Breast epithelium (tissue), 4 donors: ENCODE measurements around the gene UBR2. TPM values are rescaled to one million over a fixed set of nuclear protein-coding genes. Genes with fewer than 3 reads are reported as not detected.

Source experiments
- DNase-seq, 2 donors: peaks; one replicate each; pipeline ENCODE4 v3.0.0-alpha.2; 2019; ENCODE audit warnings: low spot score in 2 of 2
- H3K27ac ChIP-seq, 2 donors: fragments of 200-600 bp; sonication (generic) in 1 of 2; one replicate each; pipeline ENCODE4 v1.5.1; 2016 to 2019; ENCODE audit warnings: mild to moderate bottlenecking in 1 of 2
- H3K27me3 ChIP-seq, 2 donors: fragments of 200-600 bp; sonication (generic) in 1 of 2; one replicate each; pipeline versions ENCODE4 v1.5.1 to v1.6.0; 2017 to 2019; ENCODE audit warnings: control low read depth in 1 of 2, mild to moderate bottlenecking in 1 of 2
- H3K36me3 ChIP-seq: fragments of 200-600 bp; one replicate; pipeline ENCODE4 v1.5.1; 2019
- H3K4me1 ChIP-seq, 2 donors: fragments of 200-600 bp; sonication (generic); one replicate each; pipeline ENCODE4 v1.5.1; 2016 to 2019; ENCODE audit warnings: control low read depth in 1 of 2
- H3K4me3 ChIP-seq, 3 donors: fragments of 200-600 bp; sonication (generic); 1 replicate in 2 of 3; 2 replicates in 1 of 3; pipeline ENCODE4 v1.5.1; 2016 to 2019; ENCODE audit warnings: mild to moderate bottlenecking in 3 of 3, moderate library complexity in 2 of 3
- H3K9me3 ChIP-seq, 2 donors: fragments of 200-600 bp; sonication (generic) in 1 of 2; one replicate each; pipeline ENCODE4 v1.5.1; 2016 to 2019; ENCODE audit warnings: control low read depth in 1 of 2
- CTCF ChIP-seq, 3 donors: fragments of 450-650 bp; IDR thresholded peaks; one replicate each; pipeline ENCODE4 v1.5.1; 2016 to 2017; ENCODE audit warnings: antibody characterized with exemption in 3 of 3, mild to moderate bottlenecking in 3 of 3, moderate library complexity in 3 of 3
- POLR2A ChIP-seq: fragments of 450-650 bp; IDR thresholded peaks from one replicate; pipeline ENCODE4 v1.6.1; 2016; ENCODE audit warnings: antibody characterized with exemption, mild to moderate bottlenecking, moderate library complexity
- POLR2AphosphoS5 ChIP-seq, 3 donors: sonication (generic); formaldehyde crosslinking; IDR thresholded peaks; one replicate each; pipeline ENCODE4 v1.6.1; 2017; ENCODE audit warnings: antibody characterized with exemption in 3 of 3
- intact Hi-C: fragments of 100-400 bp; cut with DNase I; formaldehyde crosslinking; loops from one replicate; pipeline ENCODE4 v1.15.1; 2023; ENCODE audit warnings: low total_unique reads
- total RNA-seq, 3 donors: library from RNA; depleted of rRNA; stranded (reverse); fragments of >200 nt; gene quantifications; one replicate each; pipeline ENCODE4 v1.1.0, GENCODE V29; 2016

The UBR2 gene
- total RNA-seq, 3 donors from 2014 or later: 33.8 to 46.2 (median 33.8) TPM

- no peak for DNase-seq
- Histone ChIP-seq H3K4me3 (no peak overlapping the region), H3K27ac (no peak overlapping the region), H3K9me3 (no peaks in the 10 kb centered on the region), H3K36me3 (peaks cover 9% of the 10 kb centered on the region), H3K4me1 (no peaks in the 10 kb centered on the region), H3K27me3 (no peaks in the 10 kb centered on the region)
- intact Hi-C loops: no loop called here
- TF ChIP-seq CTCF (IDR thresholded peaks at IDR 0.05): no peak
- no peak for TF ChIP-seq POLR2AphosphoS5 (IDR thresholded peaks at IDR 0.05)
- no peak for TF ChIP-seq POLR2A
Measured at GRCh38 chr6:42619963-42620362, 56.1 kb downstream of the UBR2 start.

GRCh38 chr6:42624601-42625000, 60.8 kb downstream of the UBR2 start:
- intact Hi-C loops: no loop called here
- no peaks in the 10 kb centered on the region for H3K27me3 ChIP-seq
- no peak overlapping the region for H3K27ac ChIP-seq
- H3K36me3 ChIP-seq: no peaks in the 10 kb centered on the region
- TF ChIP-seq POLR2A (no peak), POLR2AphosphoS5 (IDR thresholded peaks at IDR 0.05) (no peak), CTCF (IDR thresholded peaks at IDR 0.05) (no peak)
- H3K9me3 ChIP-seq: no peaks in the 10 kb centered on the region
- DNase-seq: no peak
- no peaks in the 10 kb centered on the region for H3K4me1 ChIP-seq
- no peak overlapping the region for H3K4me3 ChIP-seq

GRCh38 chr6:42627044-42627443, 63.2 kb downstream of the UBR2 start:
- Histone ChIP-seq H3K27ac (no peak overlapping the region), H3K9me3 (no peaks in the 10 kb centered on the region), H3K36me3 (no peaks in the 10 kb centered on the region), H3K4me1 (no peaks in the 10 kb centered on the region), H3K4me3 (no peak overlapping the region), H3K27me3 (no peaks in the 10 kb centered on the region)
- DNase-seq: no peak
- TF ChIP-seq CTCF (IDR thresholded peaks at IDR 0.05) (no peak), POLR2A (no peak), POLR2AphosphoS5 (IDR thresholded peaks at IDR 0.05) (no peak)
- intact Hi-C loops: no loop called here

- Histone ChIP-seq H3K27me3 (no peaks in the 10 kb centered on the region), H3K36me3 (no peaks in the 10 kb centered on the region), H3K4me1 (no peaks in the 10 kb centered on the region), H3K9me3 (no peaks in the 10 kb centered on the region), H3K27ac (no peak overlapping the region), H3K4me3 (no peak overlapping the region)
- DNase-seq: no peak
- intact Hi-C loops: no loop called here
- TF ChIP-seq POLR2AphosphoS5 (IDR thresholded peaks at IDR 0.05): no peak
- no peak for TF ChIP-seq CTCF (IDR thresholded peaks at IDR 0.05)
- no peak for TF ChIP-seq POLR2A
Measured at GRCh38 chr6:42627674-42628073, 63.8 kb downstream of the UBR2 start.

- no peak overlapping the region for H3K27ac ChIP-seq
- H3K4me1 ChIP-seq: no peaks in the 10 kb centered on the region
- no peaks in the 10 kb centered on the region for H3K27me3 ChIP-seq
- intact Hi-C loops: no loop called here
- no peak for DNase-seq
- no peak for TF ChIP-seq CTCF (IDR thresholded peaks at IDR 0.05)
- no peak for TF ChIP-seq POLR2AphosphoS5 (IDR thresholded peaks at IDR 0.05)
- no peak for TF ChIP-seq POLR2A
- H3K4me3 ChIP-seq: no peak overlapping the region
- no peaks in the 10 kb centered on the region for H3K9me3 ChIP-seq
- H3K36me3 ChIP-seq: no peaks in the 10 kb centered on the region
Measured at GRCh38 chr6:42628604-42629003, 64.8 kb downstream of the UBR2 start.
